Smooth muscle cell (in vitro differentiated cells): ENCODE data around the gene HS6ST3. TPM values are rescaled to one million over a fixed set of nuclear protein-coding genes. Genes with fewer than 3 reads are reported as not detected.
"Not testable (repeated sequence)": the region's sequence is repeated elsewhere in the genome, so short reads cannot be mapped to it uniquely, and the experiment has no call there.

Source experiments
- DNase-seq: peaks from one replicate; lab custom pipeline; 2025; ENCODE audit not compliant: unreplicated experiment; lab: John Stamatoyannopoulos, UW
- H2AFZ ChIP-seq: fragments of 200-600 bp; sonication (generic); 2 replicates; pipeline ENCODE4 v1.6.0; 2016; ENCODE audit warnings: antibody characterized with exemption, low read depth, mild to moderate bottlenecking
- H3F3A ChIP-seq: fragments of 200-600 bp; sonication (generic); 2 replicates; pipeline ENCODE4 v1.6.0; 2017; ENCODE audit warnings: antibody characterized with exemption, low read depth
- H3K27ac ChIP-seq: fragments of 200-600 bp; sonication (generic); 2 replicates; pipeline ENCODE4 v1.5.1; 2016; ENCODE audit warnings: low read depth, mild to moderate bottlenecking
- H3K27me3 ChIP-seq: fragments of 200-600 bp; sonication (generic); 2 replicates; pipeline ENCODE4 v1.6.1; 2016; ENCODE audit warnings: low read depth, mild to moderate bottlenecking
- H3K36me3 ChIP-seq: fragments of 200-600 bp; sonication (generic); 2 replicates; pipeline ENCODE4 v1.5.1; 2016; ENCODE audit warnings: low read depth
- H3K4me1 ChIP-seq: fragments of 200-600 bp; sonication (generic); 2 replicates; pipeline ENCODE4 v1.5.1; 2016; ENCODE audit warnings: low read depth
- H3K4me2 ChIP-seq: fragments of 200-600 bp; sonication (generic); 2 replicates; pipeline ENCODE4 v1.6.0; 2016; ENCODE audit warnings: mild to moderate bottlenecking
- H3K4me3 ChIP-seq: fragments of 200-600 bp; sonication (generic); 2 replicates; pipeline ENCODE4 v1.5.1; 2016; ENCODE audit warnings: mild to moderate bottlenecking
- H3K79me2 ChIP-seq: fragments of 200-600 bp; sonication (generic); 2 replicates; pipeline ENCODE4 v1.6.0; 2016; ENCODE audit warnings: low read depth, mild to moderate bottlenecking
- H3K9ac ChIP-seq: fragments of 200-600 bp; sonication (generic); 2 replicates; pipeline ENCODE4 v1.6.0; 2016; ENCODE audit warnings: low read depth
- H3K9me3 ChIP-seq: fragments of 200-600 bp; sonication (generic); replicated peaks from 2 replicates; pipeline ENCODE4 v1.5.1; 2016; ENCODE audit warnings: low read depth
- H4K20me1 ChIP-seq: fragments of 200-600 bp; sonication (generic); 2 replicates; pipeline ENCODE4 v1.6.0; 2016; ENCODE audit warnings: low read depth
- WGBS: methylation state at CpG from one replicate; pipeline ENCODE4 v1.1.7; 2016; ENCODE audit warnings: low lambda C conversion rate; 5-methylcytosine and 5-hydroxymethylcytosine counted together
- polyA plus RNA-seq: library from polyadenylated mRNA; unstranded; fragments of >200 nt; fragmentation: Nextera tagmentation; extraction: Ambion mirVana; gene quantifications from 2 replicates; pipeline ENCODE4 v1.2.1, GENCODE V29; 2016
- total RNA-seq: library from RNA; depleted of rRNA; stranded (reverse); fragments of >200 nt; gene quantifications from 2 replicates; pipeline ENCODE4 v1.2.3, GENCODE V29; 2014
- TF ChIP-seq, protein P1 (sequence below): fragments of 200-600 bp; sonication (generic); IDR thresholded peaks from 2 replicates; pipeline ENCODE4 v1.5.1; 2017; ENCODE audit warnings: borderline replicate concordance, mild to moderate bottlenecking, antibody characterized with exemption; ENCODE audit not compliant: insufficient read depth, poor library complexity, severe bottlenecking

Gene HS6ST3
- total and polyA plus RNA-seq, 2 experiments from 2014 or later = 0.09 TPM; not detected in 1

DNA sequence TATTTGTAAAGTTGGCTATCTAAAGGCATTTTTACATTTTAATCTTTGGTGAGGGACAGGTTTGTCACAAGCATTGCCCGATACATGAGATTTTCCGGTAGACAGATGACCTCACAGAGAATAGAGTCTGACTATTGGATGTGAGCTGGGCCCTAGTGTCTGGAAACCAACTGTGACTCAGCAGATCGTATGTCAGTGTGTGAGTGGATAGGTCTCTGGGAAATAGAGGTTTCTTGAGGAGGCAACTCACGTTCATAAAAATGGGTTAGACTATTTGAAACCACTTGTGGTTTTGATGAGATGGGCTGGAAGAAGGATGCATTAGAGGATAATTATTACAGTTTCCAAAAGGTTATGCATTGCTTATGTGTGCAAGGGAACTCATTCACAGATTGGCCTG lies 19.2 kb downstream of the HS6ST3 start:
- Histone ChIP-seq H3K4me3 (no peak overlapping the region), H3K36me3 (no peaks in the 10 kb centered on the region), H4K20me1 (no peaks in the 10 kb centered on the region), H3K27ac (no peak overlapping the region), H3F3A (no peaks in the 10 kb centered on the region), H3K4me2 (no peak overlapping the region), H3K79me2 (no peaks in the 10 kb centered on the region), H3K9ac (no peak overlapping the region), H3K9me3 (no peaks in the 10 kb centered on the region), H3K4me1 (no peaks in the 10 kb centered on the region), H3K27me3 (no peaks in the 10 kb centered on the region), H2AFZ (no peak overlapping the region)
- 92% methylated on average over 4 of the region's 4 CpGs for WGBS
- DNase-seq = no peak
- TF ChIP-seq, protein P1, sequence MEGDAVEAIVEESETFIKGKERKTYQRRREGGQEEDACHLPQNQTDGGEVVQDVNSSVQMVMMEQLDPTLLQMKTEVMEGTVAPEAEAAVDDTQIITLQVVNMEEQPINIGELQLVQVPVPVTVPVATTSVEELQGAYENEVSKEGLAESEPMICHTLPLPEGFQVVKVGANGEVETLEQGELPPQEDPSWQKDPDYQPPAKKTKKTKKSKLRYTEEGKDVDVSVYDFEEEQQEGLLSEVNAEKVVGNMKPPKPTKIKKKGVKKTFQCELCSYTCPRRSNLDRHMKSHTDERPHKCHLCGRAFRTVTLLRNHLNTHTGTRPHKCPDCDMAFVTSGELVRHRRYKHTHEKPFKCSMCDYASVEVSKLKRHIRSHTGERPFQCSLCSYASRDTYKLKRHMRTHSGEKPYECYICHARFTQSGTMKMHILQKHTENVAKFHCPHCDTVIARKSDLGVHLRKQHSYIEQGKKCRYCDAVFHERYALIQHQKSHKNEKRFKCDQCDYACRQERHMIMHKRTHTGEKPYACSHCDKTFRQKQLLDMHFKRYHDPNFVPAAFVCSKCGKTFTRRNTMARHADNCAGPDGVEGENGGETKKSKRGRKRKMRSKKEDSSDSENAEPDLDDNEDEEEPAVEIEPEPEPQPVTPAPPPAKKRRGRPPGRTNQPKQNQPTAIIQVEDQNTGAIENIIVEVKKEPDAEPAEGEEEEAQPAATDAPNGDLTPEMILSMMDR = no peak

DNA sequence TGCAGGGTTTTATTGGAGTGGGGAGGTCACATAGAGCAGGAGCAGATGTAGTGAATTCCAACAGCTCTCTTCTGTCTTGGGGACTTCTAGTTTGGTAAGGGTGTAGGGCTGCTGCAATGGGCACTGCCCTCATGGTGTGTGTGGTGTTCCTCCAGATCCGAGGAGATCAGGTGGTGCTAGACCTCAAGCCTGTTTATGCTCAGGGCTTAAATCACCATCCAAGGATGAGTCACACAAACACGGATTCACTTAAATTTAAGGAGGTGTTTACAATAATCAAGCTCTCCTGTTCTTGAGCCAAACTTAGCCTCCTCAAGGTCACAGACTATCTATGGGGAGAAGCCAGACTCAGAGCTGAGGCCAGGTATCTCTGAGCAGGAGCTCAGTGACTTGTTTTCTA lies 23.0 kb downstream of the HS6ST3 start:
- H3F3A ChIP-seq = no peaks in the 10 kb centered on the region
- no peak overlapping the region for H3K4me3 ChIP-seq
- no peak overlapping the region for H3K9ac ChIP-seq
- no peak overlapping the region for H3K27ac ChIP-seq
- DNase-seq = no peak
- H4K20me1 ChIP-seq = no peaks in the 10 kb centered on the region
- no peaks in the 10 kb centered on the region for H3K4me1 ChIP-seq
- WGBS = 57% methylated on average over 2 of the region's 2 CpGs
- no peak overlapping the region for H3K4me2 ChIP-seq
- no peaks in the 10 kb centered on the region for H3K9me3 ChIP-seq
- H3K36me3 ChIP-seq = no peaks in the 10 kb centered on the region
- no peaks in the 10 kb centered on the region for H3K27me3 ChIP-seq
- no peaks in the 10 kb centered on the region for H3K79me2 ChIP-seq
- no peak overlapping the region for H2AFZ ChIP-seq
- TF ChIP-seq, protein P1 = no peak

DNA sequence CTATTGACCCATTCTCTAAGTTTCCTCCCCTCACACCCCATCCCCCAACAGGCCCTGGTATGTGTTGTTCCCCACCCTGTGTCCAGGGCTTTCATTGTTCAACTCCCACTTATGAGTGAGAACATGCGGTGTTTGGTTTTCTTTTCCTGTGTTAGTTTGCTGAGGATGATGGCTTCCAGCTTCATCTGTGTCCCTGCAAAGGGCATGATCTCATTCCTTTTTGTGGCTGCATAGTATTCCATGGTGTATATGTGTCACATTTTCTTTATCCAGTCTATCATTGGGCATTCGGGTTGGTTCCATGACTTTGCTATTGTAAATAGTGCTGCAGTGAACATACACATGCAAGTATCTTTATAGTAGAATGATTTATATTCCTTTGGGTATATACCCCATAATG lies 25.5 kb downstream of the HS6ST3 start:
- H3K9ac ChIP-seq, H3K4me1 ChIP-seq, H3K27me3 ChIP-seq, H3K36me3 ChIP-seq, DNase-seq, H3K9me3 ChIP-seq, H3F3A ChIP-seq, H3K27ac ChIP-seq, H4K20me1 ChIP-seq, H2AFZ ChIP-seq, H3K4me2 ChIP-seq, H3K4me3 ChIP-seq, H3K79me2 ChIP-seq: not testable (repeated sequence)
- 98% methylated on average over 2 of the region's 2 CpGs for WGBS

DNA sequence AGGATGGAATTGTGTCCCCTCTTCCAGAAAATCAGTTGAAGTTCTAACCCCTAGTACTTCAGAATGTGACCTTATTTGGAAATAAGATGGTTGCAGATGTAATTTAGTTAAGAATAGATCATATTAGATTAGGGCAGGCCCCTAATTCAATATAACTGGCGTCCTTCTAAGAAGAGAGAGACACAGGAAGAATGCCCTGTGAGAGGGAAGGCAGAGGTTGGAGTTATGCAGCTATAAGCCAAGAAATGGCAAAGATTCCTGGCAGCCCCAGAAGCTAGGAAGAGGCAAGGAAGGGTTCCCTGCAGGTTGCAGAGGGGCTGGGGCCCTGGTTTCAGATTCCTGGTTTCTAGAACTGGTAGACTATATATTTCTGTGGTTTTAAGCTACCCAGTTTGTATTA lies 30.0 kb downstream of the HS6ST3 start:
- no peak overlapping the region for H3K4me3 ChIP-seq

More for the DNA sequence above, 30.0 kb downstream of the HS6ST3 start:
- no peaks in the 10 kb centered on the region for H3F3A ChIP-seq
- no peaks in the 10 kb centered on the region for H3K79me2 ChIP-seq
- no peak overlapping the region for H2AFZ ChIP-seq
- no peak overlapping the region for H3K4me2 ChIP-seq
- H3K36me3 ChIP-seq = no peaks in the 10 kb centered on the region
- TF ChIP-seq, protein P1 = no peak
- no peaks in the 10 kb centered on the region for H3K9me3 ChIP-seq
- no peak for DNase-seq
- no peaks in the 10 kb centered on the region for H4K20me1 ChIP-seq
- WGBS = 88% methylated on average over 1 of the region's 1 CpG
- H3K27ac ChIP-seq = no peak overlapping the region
- no peaks in the 10 kb centered on the region for H3K4me1 ChIP-seq
- no peaks in the 10 kb centered on the region for H3K27me3 ChIP-seq
- no peak overlapping the region for H3K9ac ChIP-seq
